IPS DF 4.7 (cell line): ENCODE measurements around the gene GALNT16.

Experiments used
- DNase-seq: peaks from one replicate; pipeline ENCODE4 v3.0.0-alpha.2; 2013; ENCODE audit warnings: low spot score; ENCODE audit errors: extremely low read depth

The GALNT16 gene

DNA sequence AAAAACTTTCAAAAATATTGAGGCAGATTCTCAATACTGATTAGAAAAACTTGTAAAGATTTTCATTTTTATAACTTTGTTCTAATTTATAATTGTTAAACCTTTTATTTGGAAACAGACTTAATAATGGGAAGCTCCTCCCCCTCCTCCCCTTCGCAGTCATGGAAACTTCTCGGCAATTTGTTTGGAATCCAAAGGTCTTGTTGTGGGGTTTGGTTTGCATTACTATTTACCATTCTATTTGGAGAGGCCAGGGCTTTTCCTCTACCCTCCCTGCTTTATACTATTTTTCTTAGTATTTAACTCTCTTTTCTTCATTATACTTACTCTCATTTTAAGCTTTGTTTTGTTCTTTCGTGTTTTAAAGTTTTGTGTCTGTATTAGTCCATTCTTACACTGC lies 144.5 kb downstream of the GALNT16 start:
- DNase-seq, result no peak

DNA sequence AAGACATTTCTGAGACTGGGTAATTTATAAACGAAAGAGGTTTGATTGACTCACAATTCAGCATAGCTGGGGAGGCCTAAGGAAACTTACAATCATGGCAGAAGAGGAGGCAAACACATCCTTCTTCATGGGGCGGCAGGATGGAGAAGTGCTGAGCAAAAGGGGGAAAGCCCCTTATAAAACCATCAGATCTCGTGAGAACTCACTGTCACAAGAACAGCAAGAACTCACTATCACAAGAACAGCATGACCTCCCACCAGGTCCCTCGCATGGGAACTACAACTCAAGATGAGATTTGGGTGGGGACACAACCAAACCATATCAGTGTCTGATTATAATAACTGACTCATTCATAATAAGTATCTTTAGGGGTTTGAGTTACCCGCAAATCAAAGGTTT lies 144.9 kb downstream of the GALNT16 start:
- DNase-seq, result no peak

DNA sequence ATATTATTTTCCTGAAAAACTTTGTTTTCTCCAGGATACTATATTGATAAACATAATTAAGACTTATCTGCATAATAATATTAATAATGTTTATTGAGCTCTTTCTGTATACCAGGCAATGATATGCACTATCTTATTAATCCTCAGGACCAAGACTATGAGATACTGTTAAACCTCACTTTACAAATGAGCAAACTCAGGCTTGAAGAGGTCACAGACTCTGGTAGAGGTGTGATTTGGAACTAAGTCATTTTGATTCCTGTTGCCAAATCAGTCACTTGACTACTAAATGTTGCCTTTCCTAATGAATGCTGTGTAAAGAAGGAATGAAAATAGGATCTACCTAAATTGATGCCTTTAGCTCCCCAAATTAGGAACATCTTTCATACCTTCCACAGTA lies 145.8 kb downstream of the GALNT16 start:
- DNase-seq, result no peak
